Heart left ventricle (tissue), 16 donors: ENCODE data around the gene ARL17A. TPM values are rescaled to one million over a fixed set of nuclear protein-coding genes. Genes with fewer than 3 reads are reported as not detected.
"Not testable (repeated sequence)": the region's sequence is repeated elsewhere in the genome, so short reads cannot be mapped to it uniquely, and the experiment has no call there.

Source experiments
- ATAC-seq, 4 donors: fragments of 200-7000 bp; cut with Tn5 transposase; one replicate each; pipeline ENCODE4 v1.9.1; 2020 to 2022; ENCODE audit warnings: moderate library complexity in 4 of 4, mild to moderate bottlenecking in 3 of 4, moderate number of reproducible peaks in 1 of 4
- DNase-seq, 5 donors: peaks; one replicate each; pipeline ENCODE4 v3.0.0-alpha.2; 2020
- H3K27ac ChIP-seq, 12 donors: fragments of 200-600 bp; sonication (generic) in 4 of 12; one replicate each; pipeline versions ENCODE4 v1.5.0 to v1.8.0; 2016 to 2022; ENCODE audit warnings: mild to moderate bottlenecking in 2 of 12
- H3K27me3 ChIP-seq, 9 donors: fragments of 200-600 bp; sonication (generic) in 2 of 9; one replicate each; pipeline versions ENCODE4 v1.5.1 to v1.8.0; 2016 to 2022; ENCODE audit warnings: mild to moderate bottlenecking in 3 of 9
- H3K36me3 ChIP-seq, 9 donors: fragments of 200-600 bp; sonication (generic) in 2 of 9; one replicate each; pipeline versions ENCODE4 v1.5.0 to v1.8.0; 2018 to 2022; ENCODE audit warnings: mild to moderate bottlenecking in 2 of 9
- H3K4me1 ChIP-seq, 12 donors: fragments of 200-600 bp; sonication (generic) in 4 of 12; one replicate each; pipeline versions ENCODE4 v1.5.0 to v1.8.0; 2016 to 2022; ENCODE audit warnings: mild to moderate bottlenecking in 3 of 12
- H3K4me3 ChIP-seq, 12 donors: fragments of 200-600 bp; sonication (generic) in 4 of 12; one replicate each; pipeline versions ENCODE4 v1.5.0 to v1.8.0; 2017 to 2022; ENCODE audit warnings: mild to moderate bottlenecking in 9 of 12, moderate library complexity in 4 of 12
- H3K9me3 ChIP-seq, 12 donors: fragments of 200-600 bp; sonication (generic) in 4 of 12; one replicate each; pipeline versions ENCODE4 v1.5.0 to v1.8.0; 2016 to 2022; ENCODE audit warnings: mild to moderate bottlenecking in 1 of 12
- WGBS, 4 donors: extraction: QIAGEN DNeasy Blood & Tissue Kit in 2 of 4; methylation state at CpG; one replicate each; pipeline versions ENCODE4 v1.1.5 to v1.1.7; 2013 to 2018; 5-methylcytosine and 5-hydroxymethylcytosine counted together
- intact Hi-C, 10 donors: fragments of 100-400 bp; cut with DNase I; formaldehyde crosslinking; loops; one replicate each; pipeline versions ENCODE4 v1.11.1 to v1.14.2; 2022
- polyA plus RNA-seq, 2 donors: library from polyadenylated mRNA; stranded (reverse); fragments of 200-250 nt; gene quantifications; one replicate each; pipeline ENCODE4 v1.2.3, GENCODE V29; 2013
- total RNA-seq, 9 donors: library from RNA; depleted of rRNA in 2 of 9; stranded (reverse); fragments of >200 nt in 2 of 9; fragmentation: NEBNext Ultra II Directional in 3 of 9; extraction: Animal tissue kit (Norgen Biotek cat#: 25700) in 3 of 9; gene quantifications; one replicate each; pipeline versions ENCODE4 v1.1.0 to v1.2.4, GENCODE V29; 2016 to 2023
- donor health status: ischemic (EF 13 %, LVEDD 7.1; RV severe dilation, severe dysfunction).
- donor health status: healthy with polysubstance abuse.
- donor health status: DM: no; HTN: yes; CAD: no.
- donor health status: DM: no; HTN: no; CAD: no.
- donor health status: ischemic (EF 25% LVEDD 6.9; RV normal size, moderate dysfunction).
- donor health status: ischemic (EF 25% LVEDD 5.7; RV mildly dilated, moderate dysfunction).
- donor health status: healthy.
- donor health status: DM: yes; HTN: yes; CAD: no.
- donor health status: ischemic (EF 35%, LVEDD 5.7; RV mildly dilated, moderate dysfunction).
- donor health status: nonischemic (EF 11% LVEDD 7.7; RV severe dilation, severe dysfunction).
- donor health status: DM: yes; HTN: yes; CAD: no.
- donor health status: PGD.
- donor health status: ischemic (EF 29% LVEDD 5.4; RV normal size, mild dysfunction).
- donor health status: nonischemic (EF 23%, LVEDD 6.1; RV moderate dilation, normal function).

ARL17A gene
- total and polyA plus RNA-seq, 11 donors = 3.4 to 11.6 (median 5.9) TPM

DNA sequence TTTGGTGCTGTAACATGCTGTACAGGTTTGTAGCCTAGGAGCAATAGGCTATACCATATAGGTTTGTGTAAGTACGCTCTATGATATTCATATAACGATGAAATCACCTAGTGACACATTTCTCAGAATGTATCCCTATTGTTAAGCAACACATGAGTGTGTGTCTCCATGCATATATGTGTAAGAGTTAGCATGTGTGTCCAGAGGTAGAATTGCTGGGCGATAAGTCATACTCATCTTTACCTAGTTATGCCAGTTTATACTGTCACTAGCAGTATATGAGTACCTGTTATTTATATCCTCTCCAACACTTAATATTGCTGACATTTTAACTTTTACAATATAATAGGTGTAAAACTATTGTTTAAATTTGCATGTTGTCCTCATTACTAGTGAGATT is 21.3 kb upstream of the ARL17A start:
- H3K4me1 ChIP-seq, ATAC-seq, intact Hi-C loops, DNase-seq, H3K36me3 ChIP-seq, H3K27me3 ChIP-seq, H3K27ac ChIP-seq, H3K4me3 ChIP-seq, H3K9me3 ChIP-seq: not testable (repeated sequence)
- no CpG with 5 or more reads among the region's 3 CpGs for WGBS, 4 donors

DNA sequence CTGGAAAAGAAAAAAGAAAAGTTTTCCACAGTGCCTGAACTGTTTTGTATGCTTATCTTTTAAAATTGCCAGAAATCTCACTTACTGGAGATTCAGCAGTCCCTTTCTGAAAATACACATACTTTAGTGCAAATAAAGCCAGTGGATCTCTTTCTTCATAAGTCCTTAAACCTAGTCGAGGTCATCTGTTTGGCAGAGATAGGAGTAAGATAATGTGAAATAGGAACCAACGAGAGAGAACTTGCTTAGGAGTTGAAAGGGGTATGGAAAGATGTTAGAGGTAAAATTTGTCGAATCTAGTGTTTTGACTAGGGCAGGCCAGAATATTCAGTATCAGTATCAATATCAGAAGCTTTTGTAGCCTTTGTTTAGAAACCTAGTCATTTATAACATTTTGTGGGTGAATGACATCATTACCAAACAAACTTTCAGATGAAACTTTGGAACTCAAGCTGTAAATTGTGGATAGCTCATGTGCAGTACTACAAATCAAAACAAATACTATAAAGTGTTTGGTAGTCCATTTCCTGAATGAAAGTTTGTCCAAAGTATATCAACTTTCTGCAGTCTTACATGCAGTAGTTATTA is 18.9 kb upstream of the ARL17A start:
- intact Hi-C loops, H3K27ac ChIP-seq, H3K4me3 ChIP-seq, H3K27me3 ChIP-seq, DNase-seq, H3K9me3 ChIP-seq, ATAC-seq, H3K4me1 ChIP-seq, H3K36me3 ChIP-seq: not testable (repeated sequence)
- WGBS, 4 donors = 44 to 70% (median 55%) methylated on average over 2 to 3 of the region's 3 CpGs

DNA sequence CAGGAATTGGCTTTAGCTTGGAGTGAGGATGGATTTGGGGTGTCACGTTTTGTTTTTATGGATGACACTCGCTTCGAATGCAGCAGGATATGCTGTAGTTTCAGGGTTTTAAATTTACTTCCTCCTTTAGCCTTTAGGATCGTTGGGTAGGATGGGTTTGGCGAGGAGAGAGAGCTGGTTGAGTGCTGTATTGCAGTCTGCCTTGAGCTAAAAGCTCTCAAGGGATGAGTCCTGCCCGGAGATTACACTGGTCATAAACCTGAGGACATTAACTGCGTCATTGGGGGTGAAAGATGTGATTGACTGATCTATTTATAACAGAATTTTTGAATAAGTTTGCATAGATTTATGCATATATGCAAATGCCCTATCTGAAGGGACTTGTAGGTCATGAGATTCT is 11.8 kb upstream of the ARL17A start:
- H3K4me1 ChIP-seq, intact Hi-C loops, H3K27ac ChIP-seq, DNase-seq, H3K27me3 ChIP-seq, H3K9me3 ChIP-seq, H3K4me3 ChIP-seq, H3K36me3 ChIP-seq: not testable (repeated sequence)
- no CpG with 5 or more reads among the region's 7 CpGs for WGBS, 4 donors
- ATAC-seq = peak; percentile 38 to 65 (median 60)

DNA sequence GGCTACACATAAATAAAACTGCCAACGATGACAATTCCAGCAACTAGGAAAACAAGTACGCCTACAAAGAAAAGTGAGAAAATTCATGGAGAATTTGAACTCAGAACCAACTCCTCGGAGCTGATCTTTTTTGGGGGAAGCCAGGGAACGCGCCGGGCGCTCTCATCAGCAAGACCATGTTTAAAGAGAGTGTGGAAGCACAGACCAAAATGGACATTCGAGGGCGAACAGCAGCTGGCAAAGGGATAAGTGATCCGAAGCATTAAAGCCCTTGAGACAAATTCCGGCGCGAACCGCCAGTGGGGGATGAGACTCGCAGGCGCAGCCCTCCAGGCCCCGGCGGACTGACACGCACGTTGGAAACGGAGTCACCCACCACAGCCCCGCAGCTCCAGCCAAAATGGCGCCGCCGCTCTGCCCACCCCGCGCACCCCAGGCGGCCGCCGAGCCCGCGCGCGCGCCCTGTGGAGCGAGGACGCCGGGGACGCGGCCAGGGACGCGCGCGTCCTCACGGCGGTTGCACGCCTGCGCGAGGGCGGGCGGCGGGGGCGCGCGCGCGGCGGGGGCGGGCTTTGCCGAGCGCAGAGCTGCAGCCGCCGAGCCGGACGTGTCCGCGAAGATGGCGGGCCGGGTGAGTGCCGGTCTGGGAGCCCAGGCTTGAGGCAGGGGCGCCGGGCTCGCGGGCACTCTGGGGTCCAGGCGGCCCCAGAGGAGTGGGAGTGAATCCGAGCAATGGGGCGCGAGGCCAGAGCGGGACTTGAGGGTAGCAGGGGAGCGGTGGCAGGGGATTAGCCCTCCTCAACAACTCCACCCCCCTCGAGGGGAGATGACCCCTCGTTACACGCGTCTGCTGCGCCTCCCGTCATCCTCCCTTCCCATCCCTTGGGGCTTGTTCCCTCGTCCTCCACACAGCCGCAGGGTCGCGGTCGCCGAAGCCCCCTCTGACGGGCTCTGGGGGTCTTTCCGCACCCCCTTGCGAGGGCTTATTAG is 11.0 kb upstream of the ARL17A start, which contains the start of gene NSF:
Gene NSF (plus strand): TSS at position 513 of the 990 bp plus-strand sequence. CDS start 107 bp downstream, at position 620.
- H3K9me3 ChIP-seq, H3K4me1 ChIP-seq, H3K27ac ChIP-seq, intact Hi-C loops, DNase-seq, H3K36me3 ChIP-seq, H3K27me3 ChIP-seq, H3K4me3 ChIP-seq: not testable (repeated sequence)
- no CpG with 5 or more reads among the region's 95 CpGs for WGBS, 4 donors
- ATAC-seq = peak; percentile 87 to 98 (median 96)

DNA sequence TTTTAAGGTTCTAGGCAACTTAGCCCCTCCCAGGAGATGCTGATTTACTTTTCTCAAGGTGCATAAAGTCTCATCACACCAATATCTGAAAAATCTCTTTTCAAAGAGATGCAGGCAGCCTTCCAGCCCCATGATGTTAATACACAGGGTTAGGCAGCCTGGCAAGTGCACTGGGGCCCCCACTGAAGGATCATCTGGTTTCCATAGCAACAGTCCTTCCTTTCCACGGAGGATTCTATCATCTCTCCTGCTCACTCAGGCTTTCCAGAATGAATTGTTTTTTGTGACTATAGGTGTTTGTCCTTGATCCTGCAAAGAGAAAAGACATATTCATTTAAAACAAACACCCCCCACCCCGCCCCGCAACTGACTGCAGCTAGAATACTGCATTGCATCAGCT is 6.0 kb upstream of the ARL17A start:
- H3K4me1 ChIP-seq, DNase-seq, H3K27me3 ChIP-seq, H3K9me3 ChIP-seq, ATAC-seq, H3K4me3 ChIP-seq, H3K27ac ChIP-seq, intact Hi-C loops, H3K36me3 ChIP-seq: not testable (repeated sequence)
- WGBS, 4 donors = no CpG with 5 or more reads among the region's 3 CpGs

DNA sequence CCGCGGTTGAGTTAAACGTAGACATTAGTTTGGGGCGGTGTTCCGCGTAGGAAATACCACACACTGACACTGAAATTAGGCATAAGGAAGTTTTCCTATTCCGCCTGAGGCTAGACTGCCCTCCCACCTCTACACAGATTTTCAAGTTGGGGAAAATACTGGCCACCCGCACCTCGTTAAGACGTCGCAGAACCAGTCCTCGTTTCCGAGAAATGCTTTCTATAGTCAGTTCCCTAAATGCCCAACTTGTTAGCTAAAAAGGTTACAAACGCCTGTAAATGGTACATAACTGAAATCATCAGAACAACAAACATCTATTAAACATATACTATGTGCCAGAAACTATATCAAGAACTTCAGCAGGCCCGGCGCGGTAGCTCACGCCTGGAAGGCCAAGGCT is 591 bp upstream of the ARL17A start:
- Histone ChIP-seq H3K4me3 (peak overlapping the region in 9 of 12 donors; percentile 20 to 50 (median 38)), H3K27ac (peak overlapping the region in 9 of 12 donors; percentile 4 to 75 (median 41))
- ATAC-seq, H3K36me3 ChIP-seq, H3K4me1 ChIP-seq, H3K9me3 ChIP-seq, DNase-seq, H3K27me3 ChIP-seq, intact Hi-C loops: not testable (repeated sequence)
- 5 to 23% (median 5%) methylated on average over 5 to 8 of the region's 18 CpGs; no CpG with 5 or more reads in 1 of the 4 donors for WGBS, 4 donors

DNA sequence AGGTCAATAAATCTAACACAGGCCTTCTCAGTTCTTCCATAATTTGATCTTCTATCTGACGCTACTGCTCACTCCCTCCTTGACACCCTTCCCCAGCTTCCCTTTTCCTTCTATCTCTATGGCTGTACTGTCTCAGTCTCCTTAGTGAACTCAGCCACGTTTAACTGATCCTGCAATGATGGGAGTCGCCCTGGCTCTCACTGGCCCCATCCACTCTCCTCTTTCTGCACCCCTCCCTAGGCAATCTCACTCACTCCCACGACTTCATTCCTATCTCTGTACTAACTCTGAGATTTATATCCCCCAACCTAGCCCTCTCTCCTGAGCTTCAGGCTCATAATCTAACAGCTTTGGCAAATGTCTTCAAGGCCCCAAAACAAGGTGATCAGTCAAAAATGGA is 7.7 kb downstream of the ARL17A start:
- ATAC-seq, intact Hi-C loops, H3K4me1 ChIP-seq: not testable (repeated sequence)

DNA sequence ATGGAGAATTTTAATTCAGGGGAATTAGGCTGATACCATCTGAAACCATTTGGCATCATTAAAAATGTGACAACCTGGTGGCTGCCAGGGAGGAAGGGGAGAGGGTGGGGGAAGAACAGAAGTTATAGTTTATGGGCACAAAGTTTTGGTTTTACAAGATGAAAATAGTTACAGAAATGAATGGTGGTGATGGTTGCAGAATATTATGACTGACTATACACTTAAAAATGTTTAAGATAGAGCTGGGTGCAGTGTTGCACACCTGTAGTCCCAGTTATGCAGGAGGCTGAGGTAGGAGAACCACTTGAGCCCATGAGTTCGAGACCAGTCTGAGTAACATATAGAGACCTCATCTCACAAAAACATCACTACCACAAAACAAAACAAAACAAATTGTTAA is 12.5 kb downstream of the ARL17A start:
- H3K4me1 ChIP-seq, intact Hi-C loops, H3K4me3 ChIP-seq, H3K36me3 ChIP-seq, DNase-seq, H3K27ac ChIP-seq, H3K9me3 ChIP-seq, ATAC-seq, H3K27me3 ChIP-seq: not testable (repeated sequence)
- no CpG with 5 or more reads among the region's 1 CpG for WGBS, 4 donors

More for the DNA sequence above, 7.7 kb downstream of the ARL17A start:
- H3K9me3 ChIP-seq, H3K27ac ChIP-seq, DNase-seq, H3K36me3 ChIP-seq, H3K4me3 ChIP-seq, H3K27me3 ChIP-seq: not testable (repeated sequence)
- no CpG with 5 or more reads among the region's 4 CpGs for WGBS, 4 donors

DNA sequence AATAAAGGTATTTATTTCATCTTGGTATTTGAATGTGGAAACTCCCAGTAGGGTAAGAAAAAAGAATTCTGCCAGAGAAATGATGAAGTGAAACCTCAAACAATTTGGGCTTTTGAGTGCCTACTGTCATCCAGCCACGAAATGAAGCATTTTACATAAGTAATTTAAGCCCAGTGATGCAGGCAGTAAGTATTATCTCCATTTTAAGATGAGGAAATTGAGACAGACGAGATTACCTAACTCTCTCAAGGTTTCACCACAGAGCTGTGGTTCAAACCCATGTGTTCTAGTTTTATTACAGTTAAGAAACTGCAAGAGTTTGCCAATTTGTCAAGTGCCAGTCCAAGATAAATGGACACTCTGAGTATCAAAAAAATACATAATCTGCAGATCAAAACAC is 13.2 kb downstream of the ARL17A start:
- intact Hi-C loops, H3K9me3 ChIP-seq, H3K36me3 ChIP-seq, H3K27me3 ChIP-seq, H3K4me3 ChIP-seq, DNase-seq, H3K27ac ChIP-seq, H3K4me1 ChIP-seq: not testable (repeated sequence)
- peak in 1 of 4 donors; percentile 61 for ATAC-seq
- no CpG with 5 or more reads among the region's 2 CpGs for WGBS, 4 donors

DNA sequence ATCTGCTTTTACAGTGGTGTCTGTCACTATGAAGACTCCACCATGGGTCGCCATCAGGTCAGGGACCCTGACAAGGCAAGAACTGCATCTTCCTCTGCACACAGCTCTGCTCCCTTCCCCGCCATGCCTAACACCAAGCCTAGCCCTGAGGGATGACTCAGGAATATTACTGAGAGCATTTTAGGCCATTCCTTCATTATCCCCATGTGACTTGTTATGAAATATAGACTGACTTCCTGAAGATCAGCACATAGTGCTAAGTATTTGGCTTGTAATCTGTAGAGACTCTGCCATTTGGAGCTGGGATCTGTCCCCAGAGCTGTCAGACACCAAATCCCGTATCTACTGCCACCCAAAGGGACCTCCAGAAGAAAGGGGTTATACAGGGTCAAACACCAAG is 19.4 kb downstream of the ARL17A start:
- WGBS, 4 donors = no CpG with 5 or more reads among the region's 3 CpGs
- DNase-seq, H3K36me3 ChIP-seq, H3K27ac ChIP-seq, H3K4me3 ChIP-seq, H3K4me1 ChIP-seq, H3K9me3 ChIP-seq, intact Hi-C loops, H3K27me3 ChIP-seq: not testable (repeated sequence)
- peak in 3 of 4 donors; percentile 71 to 93 (median 84) for ATAC-seq

DNA sequence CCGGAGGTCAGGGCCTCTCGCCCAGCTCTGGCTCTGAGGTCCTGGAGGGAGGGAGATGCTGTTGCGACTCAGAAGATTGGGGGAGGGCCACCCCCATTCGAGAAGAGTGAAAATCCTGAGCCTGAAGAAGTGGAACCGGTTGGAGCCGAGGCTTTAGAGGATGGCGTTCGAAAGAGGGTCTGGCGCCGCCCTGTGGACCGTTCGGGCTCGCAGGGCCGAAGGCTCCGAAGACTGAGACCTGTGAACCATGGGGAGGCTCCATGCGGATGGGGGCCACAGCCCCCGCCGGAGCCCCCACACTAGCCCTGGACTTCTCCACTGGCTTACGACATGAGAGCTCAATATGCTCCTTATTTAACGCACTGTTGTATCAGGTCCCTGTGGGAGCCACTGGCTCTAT is 20.3 kb downstream of the ARL17A start:
- intact Hi-C loops, DNase-seq, H3K4me3 ChIP-seq, H3K36me3 ChIP-seq, H3K27me3 ChIP-seq, H3K9me3 ChIP-seq, H3K27ac ChIP-seq, H3K4me1 ChIP-seq: not testable (repeated sequence)
- no CpG with 5 or more reads among the region's 20 CpGs for WGBS, 4 donors
- peak in 2 of 4 donors; percentile 45 to 54 for ATAC-seq
